HCT116 (cell line): ENCODE data around the gene EMP2. TPM values are rescaled to one million over a fixed set of nuclear protein-coding genes. Genes with fewer than 3 reads are reported as not detected.
A peak's percentile ranks its signal among the peaks of the same experiment; 100 is the strongest.

Experiments used
- ATAC-seq: fragments of 200-7000 bp; cut with Tn5 transposase; 2 replicates; pipeline ENCODE4 v1.9.1; 2020; ENCODE audit warnings: mild to moderate bottlenecking, moderate library complexity
- BruUV-seq: library from RNA; stranded (reverse); fragments of 400-500 nt; replicated peaks from 2 replicates; lab custom pipeline; 2021; lab: Mats Ljungman, UMichigan
- CTCF ChIA-PET: fragments of 300-600 bp; sonication (Branson Sonifier 250); formaldehyde crosslinking; loops from one replicate; lab custom pipeline; 2021; ENCODE audit warnings: antibody characterized with exemption; lab: Charles Lee
- POLR2A ChIA-PET: fragments of 300-600, 350-600 bp; sonication (Branson Sonifier 250); formaldehyde crosslinking; loops from one replicate; lab custom pipeline; 2021; ENCODE audit warnings: antibody characterized with exemption; lab: Charles Lee
- RAD21 ChIA-PET, 2 experiments: fragments of 300-600 bp; sonication (Branson Sonifier 250); formaldehyde crosslinking; loops; one replicate each; lab custom pipeline; 2023; ENCODE audit warnings: low total read pairs in 2 of 2; ENCODE audit not compliant: uncharacterized antibody in 2 of 2, unreplicated experiment in 2 of 2, low non-redundant PET in 1 of 2; lab: Charles Lee
- DNase-seq: peaks from one replicate; pipeline ENCODE4 v3.0.0-alpha.2; 2010; ENCODE audit warnings: low read depth, low spot score
- H2AFZ ChIP-seq: fragments of 200-600 bp; shearing (Covaris generic), sonication (generic); 2 replicates; pipeline ENCODE4 v1.6.1; 2017; ENCODE audit warnings: low read depth, mixed run types, mixed read lengths, antibody characterized with exemption, low read length; ENCODE audit not compliant: poor library complexity, severe bottlenecking
- H3K27ac ChIP-seq: 2 replicates; pipeline ENCODE4 v1.5.1; 2012; ENCODE audit warnings: low read depth, low read length
- H3K27me3 ChIP-seq: fragments of 200-600 bp; sonication (generic); 2 replicates; pipeline ENCODE4 v1.6.1; 2016; ENCODE audit warnings: mixed run types, low read length, mixed read lengths; ENCODE audit not compliant: insufficient read depth
- H3K36me3 ChIP-seq, 2 experiments: fragments of 200-500 bp in 1 of 2; fragments of 200-600 bp in 1 of 2; sonication (Bioruptor generic) in 1 of 2; sonication (generic) in 1 of 2; 2 replicates each; pipeline versions ENCODE4 v1.5.1 to v1.6.1; 2014 to 2016; ENCODE audit warnings: low read length in 2 of 2, inconsistent platforms in 1 of 2, mixed read lengths in 1 of 2, mixed run types in 1 of 2; ENCODE audit not compliant: insufficient read depth in 2 of 2, control insufficient read depth in 1 of 2
- H3K4me1 ChIP-seq, 2 experiments: fragments of 200-600 bp in 1 of 2; sonication (generic) in 1 of 2; 2 replicates each; pipeline versions ENCODE4 v1.5.1 to v1.6.1; 2012 to 2017; ENCODE audit warnings: low read length in 2 of 2, inconsistent platforms in 1 of 2, mild to moderate bottlenecking in 1 of 2, mixed read lengths in 1 of 2, mixed run types in 1 of 2, moderate library complexity in 1 of 2; ENCODE audit not compliant: insufficient read depth in 2 of 2, control insufficient read depth in 1 of 2
- H3K4me2 ChIP-seq: fragments of 200-600 bp; sonication (generic); 2 replicates; pipeline ENCODE4 v1.6.1; 2017; ENCODE audit warnings: mixed run types, low read length, mixed read lengths
- H3K4me3 ChIP-seq, 2 experiments: fragments of 200-600 bp in 1 of 2; sonication (generic) in 1 of 2; replicated peaks in 1 of 2; 2 replicates each; pipeline ENCODE4 v1.5.1; 2011 to 2016; ENCODE audit warnings: low read length in 2 of 2, control low read depth in 1 of 2, low read depth in 1 of 2, mild to moderate bottlenecking in 1 of 2, mixed read lengths in 1 of 2, mixed run types in 1 of 2
- H3K79me2 ChIP-seq: fragments of 200-600 bp; sonication (generic); 2 replicates; pipeline ENCODE4 v1.6.1; 2017; ENCODE audit warnings: mild to moderate bottlenecking, mixed run types, low read length, moderate library complexity, mixed read lengths; ENCODE audit not compliant: insufficient read depth
- H3K9ac ChIP-seq: fragments of 200-600 bp; sonication (generic); 2 replicates; pipeline ENCODE4 v1.6.1; 2016; ENCODE audit warnings: low read length, mixed read lengths
- H3K9me2 ChIP-seq: fragments of 200-600 bp; sonication (generic), shearing (Covaris generic); 2 replicates; pipeline ENCODE4 v1.6.1; 2017; ENCODE audit warnings: mixed run types, mild to moderate bottlenecking, moderate library complexity; ENCODE audit not compliant: insufficient read depth
- H3K9me3 ChIP-seq, 2 experiments: fragments of 200-500 bp in 1 of 2; fragments of 200-600 bp in 1 of 2; sonication (Bioruptor generic) in 1 of 2; sonication (generic) in 1 of 2; 2 replicates each; pipeline ENCODE4 v1.6.1; 2014 to 2017; ENCODE audit warnings: low read length in 2 of 2, mixed read lengths in 2 of 2, inconsistent platforms in 1 of 2, low read depth in 1 of 2, mild to moderate bottlenecking in 1 of 2, mixed run types in 1 of 2, moderate library complexity in 1 of 2; ENCODE audit not compliant: control insufficient read depth in 1 of 2, insufficient read depth in 1 of 2
- H4K20me1 ChIP-seq: fragments of 200-600 bp; sonication (generic), shearing (Covaris generic); 2 replicates; pipeline ENCODE4 v1.6.1; 2017; ENCODE audit warnings: mixed run types, mild to moderate bottlenecking, moderate library complexity; ENCODE audit not compliant: insufficient read depth
- CEBPB ChIP-seq: IDR thresholded peaks from 2 replicates; pipeline ENCODE4 v1.6.1; 2012; ENCODE audit warnings: low read depth
- ELF1 ChIP-seq: IDR thresholded peaks from 2 replicates; pipeline ENCODE4 v1.6.1; 2012; ENCODE audit warnings: low read depth, borderline replicate concordance
- EZH2 ChIP-seq: fragments of 200-600 bp; sonication (generic); IDR thresholded peaks from 2 replicates; pipeline ENCODE4 v1.6.1; 2017; ENCODE audit warnings: antibody characterized with exemption, mixed run types
- SRF ChIP-seq: IDR thresholded peaks from 2 replicates; pipeline ENCODE4 v1.6.1; 2012; ENCODE audit warnings: low read depth
- YY1 ChIP-seq: IDR thresholded peaks from 2 replicates; pipeline ENCODE4 v1.6.1; 2011; ENCODE audit warnings: low read length, low read depth, moderate library complexity, mild to moderate bottlenecking; ENCODE audit not compliant: insufficient replicate concordance; ENCODE audit errors: extremely low read depth
- intact Hi-C: fragments of 100-400 bp; cut with micrococcal nuclease; formaldehyde crosslinking; loops from 2 replicates; pipeline ENCODE4 v1.10.0; 2022
- total RNA-seq: library from RNA; stranded (reverse); gene quantifications from one replicate; pipeline ENCODE4 v1.2.1, GENCODE V29; 2021; ENCODE audit not compliant: unreplicated experiment
- TF ChIP-seq, protein P1 (sequence below): IDR thresholded peaks from 2 replicates; pipeline ENCODE4 v1.6.1; 2011; ENCODE audit warnings: mild to moderate bottlenecking, low read length, moderate library complexity; ENCODE audit not compliant: insufficient replicate concordance; ENCODE audit errors: extremely low read depth
- TF ChIP-seq, protein P2 (sequence below): IDR thresholded peaks from 2 replicates; pipeline ENCODE4 v1.6.1; 2012
- TF ChIP-seq, protein P3 (sequence below): IDR thresholded peaks from 2 replicates; pipeline ENCODE4 v1.6.1; 2012; ENCODE audit warnings: low read depth

EMP2 gene
- total RNA-seq, 1 experiment from 2014 or later, result 32.6 TPM

DNA sequence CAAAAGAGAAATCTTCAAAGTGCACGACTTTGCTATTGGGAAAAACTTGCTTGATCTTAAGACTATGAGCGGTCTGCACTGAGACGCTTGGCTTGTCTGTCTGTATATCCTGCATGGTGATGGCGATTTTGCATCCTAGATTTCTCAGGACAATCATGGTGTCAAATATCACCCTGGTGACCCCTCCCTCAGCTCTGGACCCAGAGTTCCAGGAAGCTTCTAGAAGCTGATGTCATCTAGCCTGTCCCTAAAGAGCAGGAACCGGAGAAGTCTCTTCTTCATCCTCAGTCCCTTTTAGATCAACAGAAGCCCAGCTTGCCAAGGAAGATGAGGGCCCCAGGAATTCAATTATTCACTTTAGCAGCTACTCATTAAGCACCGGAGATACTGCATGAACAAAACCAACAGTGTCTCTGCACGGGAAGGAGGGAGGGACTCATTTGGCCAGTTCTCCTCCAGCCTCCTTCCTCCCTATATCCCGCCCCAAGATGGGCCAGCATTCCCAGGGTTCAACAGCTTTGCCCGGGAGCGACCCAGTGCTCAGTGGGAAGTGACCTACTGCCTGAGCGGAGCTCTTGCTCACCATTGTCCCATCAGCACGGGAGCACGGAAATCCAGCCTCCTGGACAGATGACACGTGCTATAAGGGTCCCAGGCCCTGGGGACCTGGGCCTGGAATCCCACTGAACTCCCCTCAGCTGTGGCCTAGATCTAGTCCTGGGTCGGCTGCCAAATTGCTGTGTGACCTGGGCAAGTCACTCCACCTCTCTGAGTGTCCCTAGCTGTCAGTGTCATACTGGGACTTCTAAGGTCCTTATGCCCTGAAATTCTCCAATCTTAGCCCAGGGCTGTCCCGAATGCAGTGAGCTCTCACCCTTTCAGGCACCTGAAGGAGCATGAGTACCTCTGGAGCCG, 3.8 kb downstream of the EMP2 start:
- ATAC-seq (no peak), DNase-seq (no peak)
- Histone ChIP-seq H3K9me3 (no peaks in the 10 kb centered on the region), H3K4me3 (no peak overlapping the region), H3K36me3 (no peaks in the 10 kb centered on the region), H3K9me2 (no peaks in the 10 kb centered on the region), H3K9ac (no peak overlapping the region), H3K4me1 (peaks cover 38 to 47% of the 10 kb centered on the region in 2 experiments), H3K79me2 (peaks cover 21% of the 10 kb centered on the region), H3K27me3 (no peaks in the 10 kb centered on the region), H4K20me1 (no peaks in the 10 kb centered on the region), H3K4me2 (peak overlapping the region; percentile 99), H3K27ac (no peak overlapping the region), H2AFZ (no peak overlapping the region)
- no peak for TF ChIP-seq EZH2
- no peak for TF ChIP-seq ELF1
- TF ChIP-seq, protein P1, sequence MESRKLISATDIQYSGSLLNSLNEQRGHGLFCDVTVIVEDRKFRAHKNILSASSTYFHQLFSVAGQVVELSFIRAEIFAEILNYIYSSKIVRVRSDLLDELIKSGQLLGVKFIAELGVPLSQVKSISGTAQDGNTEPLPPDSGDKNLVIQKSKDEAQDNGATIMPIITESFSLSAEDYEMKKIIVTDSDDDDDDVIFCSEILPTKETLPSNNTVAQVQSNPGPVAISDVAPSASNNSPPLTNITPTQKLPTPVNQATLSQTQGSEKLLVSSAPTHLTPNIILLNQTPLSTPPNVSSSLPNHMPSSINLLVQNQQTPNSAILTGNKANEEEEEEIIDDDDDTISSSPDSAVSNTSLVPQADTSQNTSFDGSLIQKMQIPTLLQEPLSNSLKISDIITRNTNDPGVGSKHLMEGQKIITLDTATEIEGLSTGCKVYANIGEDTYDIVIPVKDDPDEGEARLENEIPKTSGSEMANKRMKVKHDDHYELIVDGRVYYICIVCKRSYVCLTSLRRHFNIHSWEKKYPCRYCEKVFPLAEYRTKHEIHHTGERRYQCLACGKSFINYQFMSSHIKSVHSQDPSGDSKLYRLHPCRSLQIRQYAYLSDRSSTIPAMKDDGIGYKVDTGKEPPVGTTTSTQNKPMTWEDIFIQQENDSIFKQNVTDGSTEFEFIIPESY, result no peak
- TF ChIP-seq CEBPB, result no peak
- TF ChIP-seq SRF, result no peak
- TF ChIP-seq, protein P2, sequence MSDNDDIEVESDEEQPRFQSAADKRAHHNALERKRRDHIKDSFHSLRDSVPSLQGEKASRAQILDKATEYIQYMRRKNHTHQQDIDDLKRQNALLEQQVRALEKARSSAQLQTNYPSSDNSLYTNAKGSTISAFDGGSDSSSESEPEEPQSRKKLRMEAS, result no peak
- TF ChIP-seq YY1, result no peak
- TF ChIP-seq, protein P3, sequence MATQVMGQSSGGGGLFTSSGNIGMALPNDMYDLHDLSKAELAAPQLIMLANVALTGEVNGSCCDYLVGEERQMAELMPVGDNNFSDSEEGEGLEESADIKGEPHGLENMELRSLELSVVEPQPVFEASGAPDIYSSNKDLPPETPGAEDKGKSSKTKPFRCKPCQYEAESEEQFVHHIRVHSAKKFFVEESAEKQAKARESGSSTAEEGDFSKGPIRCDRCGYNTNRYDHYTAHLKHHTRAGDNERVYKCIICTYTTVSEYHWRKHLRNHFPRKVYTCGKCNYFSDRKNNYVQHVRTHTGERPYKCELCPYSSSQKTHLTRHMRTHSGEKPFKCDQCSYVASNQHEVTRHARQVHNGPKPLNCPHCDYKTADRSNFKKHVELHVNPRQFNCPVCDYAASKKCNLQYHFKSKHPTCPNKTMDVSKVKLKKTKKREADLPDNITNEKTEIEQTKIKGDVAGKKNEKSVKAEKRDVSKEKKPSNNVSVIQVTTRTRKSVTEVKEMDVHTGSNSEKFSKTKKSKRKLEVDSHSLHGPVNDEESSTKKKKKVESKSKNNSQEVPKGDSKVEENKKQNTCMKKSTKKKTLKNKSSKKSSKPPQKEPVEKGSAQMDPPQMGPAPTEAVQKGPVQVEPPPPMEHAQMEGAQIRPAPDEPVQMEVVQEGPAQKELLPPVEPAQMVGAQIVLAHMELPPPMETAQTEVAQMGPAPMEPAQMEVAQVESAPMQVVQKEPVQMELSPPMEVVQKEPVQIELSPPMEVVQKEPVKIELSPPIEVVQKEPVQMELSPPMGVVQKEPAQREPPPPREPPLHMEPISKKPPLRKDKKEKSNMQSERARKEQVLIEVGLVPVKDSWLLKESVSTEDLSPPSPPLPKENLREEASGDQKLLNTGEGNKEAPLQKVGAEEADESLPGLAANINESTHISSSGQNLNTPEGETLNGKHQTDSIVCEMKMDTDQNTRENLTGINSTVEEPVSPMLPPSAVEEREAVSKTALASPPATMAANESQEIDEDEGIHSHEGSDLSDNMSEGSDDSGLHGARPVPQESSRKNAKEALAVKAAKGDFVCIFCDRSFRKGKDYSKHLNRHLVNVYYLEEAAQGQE, result no peak
- RAD21 ChIA-PET, result no interaction called here
- intact Hi-C loops, result no loop called here
- POLR2A ChIA-PET, result no interaction called here
- BruUV-seq, result no TSS peak
- CTCF ChIA-PET, result interaction anchor here (1.4 kb wide), 1 partner anchor 62 kb away, joined by 4 read pairs; no protein-coding TSS in a partner anchor
